Effector memory CD4-positive, alpha-beta T cell (primary cell): ENCODE data around the gene MRPS18B.
A peak's percentile ranks its signal among the peaks of the same experiment; 100 is the strongest.
"Not testable (repeated sequence)": the region's sequence is repeated elsewhere in the genome, so short reads cannot be mapped to it uniquely, and the experiment has no call there.

ENCODE experiments used
- DNase-seq, 3 donors: peaks; one replicate each; pipeline ENCODE4 v3.0.0-alpha.2; 2020
- H3K27ac ChIP-seq: 2 replicates; pipeline ENCODE4 v1.7.0; 2013; ENCODE audit warnings: mild to moderate bottlenecking, low read length, moderate library complexity; ENCODE audit not compliant: insufficient read depth, poor library complexity, severe bottlenecking
- H3K27me3 ChIP-seq: replicated peaks from 2 replicates; pipeline ENCODE4 v1.7.0; 2013; ENCODE audit warnings: mild to moderate bottlenecking, low read length; ENCODE audit not compliant: insufficient read depth, control insufficient read depth, poor library complexity, severe bottlenecking
- H3K36me3 ChIP-seq: 2 replicates; pipeline ENCODE4 v1.7.0; 2013; ENCODE audit warnings: mild to moderate bottlenecking, low read length, moderate library complexity; ENCODE audit not compliant: control insufficient read depth, insufficient read depth
- H3K4me1 ChIP-seq: 2 replicates; pipeline ENCODE4 v1.7.0; 2013; ENCODE audit warnings: low read length, mild to moderate bottlenecking; ENCODE audit not compliant: control insufficient read depth, insufficient read depth, poor library complexity, severe bottlenecking
- H3K4me3 ChIP-seq: 2 replicates; pipeline ENCODE4 v1.7.0; 2013; ENCODE audit warnings: low read length, low read depth, mild to moderate bottlenecking; ENCODE audit not compliant: insufficient read depth, poor library complexity, severe bottlenecking
- H3K9me3 ChIP-seq: 2 replicates; pipeline ENCODE4 v1.7.0; 2013; ENCODE audit warnings: mild to moderate bottlenecking, low read length, moderate library complexity; ENCODE audit not compliant: control insufficient read depth

MRPS18B gene

DNA sequence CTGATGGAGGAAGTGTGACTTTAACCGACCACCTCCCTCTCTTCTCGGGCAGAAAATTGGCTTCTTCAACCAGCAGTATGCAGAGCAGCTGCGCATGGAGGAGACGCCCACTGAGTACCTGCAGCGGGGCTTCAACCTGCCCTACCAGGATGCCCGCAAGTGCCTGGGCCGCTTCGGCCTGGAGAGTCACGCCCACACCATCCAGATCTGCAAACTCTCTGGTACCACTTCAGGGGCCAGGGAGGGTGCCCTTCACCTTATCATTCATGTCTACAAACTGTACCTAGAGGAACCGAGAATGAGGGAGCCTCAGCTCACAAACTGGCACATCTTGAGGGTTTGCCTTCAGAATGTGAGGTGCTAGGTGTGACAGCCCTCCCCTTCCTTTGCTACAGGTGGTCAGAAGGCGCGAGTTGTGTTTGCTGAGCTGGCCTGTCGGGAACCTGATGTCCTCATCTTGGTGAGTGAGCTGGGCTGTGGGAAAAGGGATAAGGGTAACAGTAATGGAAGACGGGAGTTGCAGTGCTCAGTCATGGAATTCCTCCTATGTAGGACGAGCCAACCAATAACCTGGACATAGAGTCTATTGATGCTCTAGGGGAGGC is 27.8 kb upstream of the MRPS18B start:
- Histone ChIP-seq H3K36me3 (peaks cover 69% of the 10 kb centered on the region), H3K27ac (no peak overlapping the region), H3K4me1 (no peaks in the 10 kb centered on the region), H3K9me3 (no peaks in the 10 kb centered on the region), H3K27me3 (no peaks in the 10 kb centered on the region), H3K4me3 (no peak overlapping the region)
- no peak for DNase-seq

DNA sequence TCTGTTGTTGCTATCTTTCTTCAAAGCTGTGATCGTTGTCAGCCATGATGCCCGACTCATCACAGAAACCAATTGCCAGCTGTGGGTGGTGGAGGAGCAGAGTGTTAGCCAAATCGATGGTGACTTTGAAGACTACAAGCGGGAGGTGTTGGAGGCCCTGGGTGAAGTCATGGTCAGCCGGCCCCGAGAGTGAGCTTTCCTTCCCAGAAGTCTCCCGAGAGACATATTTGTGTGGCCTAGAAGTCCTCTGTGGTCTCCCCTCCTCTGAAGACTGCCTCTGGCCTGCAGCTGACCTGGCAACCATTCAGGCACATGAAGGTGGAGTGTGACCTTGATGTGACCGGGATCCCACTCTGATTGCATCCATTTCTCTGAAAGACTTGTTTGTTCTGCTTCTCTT is 27.1 kb upstream of the MRPS18B start:
- H3K9me3 ChIP-seq = no peaks in the 10 kb centered on the region
- no peak for DNase-seq
- H3K27me3 ChIP-seq = no peaks in the 10 kb centered on the region
- H3K4me3 ChIP-seq = no peak overlapping the region
- no peak overlapping the region for H3K27ac ChIP-seq
- H3K36me3 ChIP-seq = peaks cover 62% of the 10 kb centered on the region
- H3K4me1 ChIP-seq = no peaks in the 10 kb centered on the region

DNA sequence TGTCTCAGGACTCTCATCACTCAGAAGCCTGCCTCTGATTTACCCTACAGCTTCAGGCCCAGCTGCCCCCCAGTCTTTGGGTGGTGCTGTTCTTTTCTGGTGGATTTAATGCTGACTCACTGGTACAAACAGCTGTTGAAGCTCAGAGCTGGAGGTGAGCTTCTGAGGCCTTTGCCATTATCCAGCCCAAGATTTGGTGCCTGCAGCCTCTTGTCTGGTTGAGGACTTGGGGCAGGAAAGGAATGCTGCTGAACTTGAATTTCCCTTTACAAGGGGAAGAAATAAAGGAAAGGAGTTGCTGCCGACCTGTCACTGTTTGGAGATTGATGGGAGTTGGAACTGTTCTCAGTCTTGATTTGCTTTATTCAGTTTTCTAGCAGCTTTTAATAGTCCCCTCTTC is 26.6 kb upstream of the MRPS18B start:
- no peaks in the 10 kb centered on the region for H3K4me1 ChIP-seq
- H3K4me3 ChIP-seq = no peak overlapping the region
- DNase-seq = no peak
- peaks cover 57% of the 10 kb centered on the region for H3K36me3 ChIP-seq
- no peak overlapping the region for H3K27ac ChIP-seq
- H3K9me3 ChIP-seq = no peaks in the 10 kb centered on the region
- no peaks in the 10 kb centered on the region for H3K27me3 ChIP-seq

DNA sequence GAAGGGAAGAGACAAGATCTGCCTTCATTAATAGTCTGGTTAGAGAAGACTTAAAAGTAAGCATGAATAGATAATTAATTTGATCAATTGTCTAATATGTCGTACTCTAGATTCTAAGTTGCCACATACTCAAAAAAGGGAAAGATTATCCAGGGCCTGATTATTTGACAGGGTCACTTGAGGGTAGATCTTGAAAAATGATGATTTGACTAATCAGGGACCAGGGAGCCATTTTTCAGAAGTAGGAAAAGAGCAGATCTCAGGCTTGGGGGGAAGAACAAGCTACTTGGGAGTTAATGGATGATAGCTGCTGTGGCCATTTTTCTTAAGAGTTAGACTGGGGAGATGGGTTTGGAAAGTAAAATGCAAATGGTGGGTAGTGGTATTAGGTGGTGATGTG is 25.4 kb upstream of the MRPS18B start:
- no peaks in the 10 kb centered on the region for H3K4me1 ChIP-seq
- H3K27ac ChIP-seq = no peak overlapping the region
- H3K27me3 ChIP-seq = no peaks in the 10 kb centered on the region
- no peak for DNase-seq
- H3K4me3 ChIP-seq = no peak overlapping the region
- H3K36me3 ChIP-seq = peaks cover 45% of the 10 kb centered on the region
- H3K9me3 ChIP-seq = no peaks in the 10 kb centered on the region

DNA sequence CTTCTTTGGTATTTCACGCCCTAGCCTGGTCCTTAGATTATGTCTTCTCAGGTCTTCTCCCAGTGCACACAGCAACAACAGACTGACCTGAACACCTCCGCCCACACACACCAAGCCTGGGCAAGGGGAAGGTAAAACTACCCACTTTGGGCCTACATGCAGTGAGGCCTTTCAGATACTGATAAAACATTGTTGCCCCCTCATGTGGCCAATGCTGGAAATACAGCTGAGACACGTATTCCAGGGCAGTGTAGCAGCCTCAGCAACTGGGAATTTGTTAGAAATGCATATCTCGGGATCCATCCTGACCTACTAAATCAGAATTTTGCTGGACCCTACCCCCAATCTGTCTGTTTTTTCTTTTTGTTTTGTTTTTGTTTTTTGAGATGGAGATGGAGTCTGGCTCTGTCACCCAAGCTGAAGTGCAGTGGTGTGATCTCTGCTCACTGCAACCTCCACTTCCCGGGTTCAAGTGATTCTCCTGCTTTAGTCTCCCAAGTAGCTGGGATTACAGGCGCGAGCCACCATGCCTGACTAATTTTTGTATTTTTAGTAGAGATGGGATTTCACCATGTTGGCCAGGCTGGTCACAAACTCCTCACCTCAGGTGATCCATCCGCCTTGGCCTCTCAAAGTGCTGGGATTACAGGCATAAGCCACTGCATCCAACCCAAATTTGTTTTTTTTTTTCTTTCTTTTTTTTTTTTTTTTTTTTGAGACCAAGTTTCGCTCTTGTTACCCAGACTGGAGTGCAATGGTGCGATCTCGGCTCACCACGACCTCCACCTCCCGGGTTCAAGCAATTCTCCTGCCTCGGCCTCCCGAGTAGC is 20.1 kb upstream of the MRPS18B start:
- DNase-seq = peak; percentile 49 to 71 (median 56)
- peak overlapping the region; percentile 21 for H3K27ac ChIP-seq
- H3K27me3 ChIP-seq, H3K4me1 ChIP-seq, H3K9me3 ChIP-seq, H3K4me3 ChIP-seq: not testable (repeated sequence)
- H3K36me3 ChIP-seq = peaks cover 28% of the 10 kb centered on the region

DNA sequence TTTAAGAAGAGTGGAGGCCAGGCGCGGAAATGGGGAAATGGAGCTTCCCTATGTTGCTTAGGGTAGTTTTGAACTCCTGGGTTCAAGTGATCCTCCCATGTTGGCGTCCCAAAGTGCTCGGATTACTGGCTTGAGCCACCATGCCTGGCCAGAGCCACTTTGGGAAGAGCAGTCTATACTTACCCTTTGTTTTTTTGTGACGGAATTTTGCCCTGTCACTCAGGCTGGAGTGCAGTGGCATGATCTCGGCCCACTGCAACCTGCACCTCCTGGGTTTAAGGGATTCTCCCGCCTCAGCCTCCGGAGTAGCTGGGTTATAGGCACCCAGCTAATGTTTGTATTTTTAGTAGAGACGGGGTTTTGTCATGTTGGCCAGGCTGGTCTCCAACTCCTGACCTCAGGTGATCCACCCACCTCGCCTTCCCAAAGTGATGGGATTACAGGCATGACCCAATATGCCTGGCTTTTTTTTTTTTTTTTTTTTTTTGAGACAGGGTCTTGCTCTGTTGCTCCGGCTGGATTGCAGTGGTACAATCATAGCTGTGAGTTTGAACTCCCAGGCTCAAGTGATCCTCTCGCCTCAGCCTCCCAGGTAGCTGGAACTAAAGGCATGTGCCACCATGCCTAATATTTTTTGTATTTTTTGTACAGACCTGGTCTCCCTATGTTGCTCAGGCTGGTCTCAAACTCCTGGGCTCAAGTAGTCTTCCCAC is 18.6 kb upstream of the MRPS18B start:
- no peak for DNase-seq
- Histone ChIP-seq H3K27ac (no peak overlapping the region), H3K4me3 (no peak overlapping the region), H3K36me3 (peaks cover 39% of the 10 kb centered on the region), H3K9me3 (no peaks in the 10 kb centered on the region), H3K4me1 (no peaks in the 10 kb centered on the region), H3K27me3 (no peaks in the 10 kb centered on the region)

DNA sequence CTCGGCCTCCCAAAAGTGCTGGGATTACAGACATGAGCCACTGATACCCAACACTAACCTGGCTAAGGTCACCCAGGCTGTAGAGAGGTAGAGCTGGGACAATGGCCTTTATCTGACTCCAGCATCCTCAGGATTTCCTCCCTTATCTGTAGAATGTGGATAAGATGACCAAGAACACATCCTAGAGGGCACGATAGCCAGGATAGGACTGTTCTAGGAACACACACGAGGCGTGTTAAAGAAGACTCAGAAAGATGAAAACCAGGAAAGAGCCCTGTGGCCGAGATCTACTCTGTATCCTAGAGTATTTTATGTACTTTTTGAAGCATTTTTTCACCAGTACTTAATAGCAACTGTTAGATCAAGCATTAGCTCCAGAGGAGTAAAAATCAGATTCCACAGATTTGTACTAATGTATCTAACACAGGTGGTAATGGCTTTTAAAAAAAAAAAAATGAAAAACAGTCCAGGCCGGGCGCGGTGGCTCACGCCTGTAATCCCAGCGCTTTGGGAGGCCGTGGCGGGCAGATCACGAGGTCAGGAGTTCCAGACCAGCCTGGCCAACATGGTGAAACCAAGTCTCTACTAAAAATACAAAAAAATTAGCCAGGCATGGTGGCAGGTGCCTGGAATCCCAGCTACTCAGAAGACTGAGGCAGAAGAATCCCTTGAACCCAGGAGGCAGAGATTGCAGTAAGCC is 17.9 kb upstream of the MRPS18B start:
- Histone ChIP-seq H3K4me1 (no peaks in the 10 kb centered on the region), H3K36me3 (peaks cover 45% of the 10 kb centered on the region), H3K4me3 (no peak overlapping the region), H3K9me3 (no peaks in the 10 kb centered on the region), H3K27me3 (no peaks in the 10 kb centered on the region), H3K27ac (no peak overlapping the region)
- no peak for DNase-seq

DNA sequence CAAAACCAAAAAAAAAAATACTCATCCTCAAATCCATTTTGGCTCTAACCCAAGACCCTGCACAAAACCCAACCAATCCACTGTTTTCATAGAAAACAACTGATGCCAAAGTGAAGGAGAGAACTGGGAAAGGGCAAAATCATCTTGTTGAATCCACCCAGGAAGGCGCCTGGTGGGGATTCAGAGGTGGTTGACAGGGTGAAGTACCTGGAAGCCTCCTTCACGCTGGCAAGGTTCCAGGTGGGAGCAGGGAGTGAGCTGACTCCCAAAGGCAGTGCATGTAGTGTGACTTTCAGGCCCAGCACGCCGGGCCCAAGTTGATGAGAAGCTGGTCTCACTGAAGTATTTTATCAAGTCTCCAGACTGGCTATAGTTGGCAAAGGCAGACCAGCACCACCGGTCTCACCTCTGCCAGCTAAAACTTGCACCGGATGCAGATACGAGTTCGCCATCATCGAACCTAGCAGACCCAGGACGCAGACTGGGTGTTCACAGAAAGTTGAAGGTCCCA is 17.1 kb upstream of the MRPS18B start:
- H3K9me3 ChIP-seq = no peaks in the 10 kb centered on the region
- H3K27ac ChIP-seq = no peak overlapping the region
- no peaks in the 10 kb centered on the region for H3K27me3 ChIP-seq
- no peaks in the 10 kb centered on the region for H3K4me1 ChIP-seq
- no peak overlapping the region for H3K4me3 ChIP-seq
- no peak for DNase-seq
- peaks cover 52% of the 10 kb centered on the region for H3K36me3 ChIP-seq

DNA sequence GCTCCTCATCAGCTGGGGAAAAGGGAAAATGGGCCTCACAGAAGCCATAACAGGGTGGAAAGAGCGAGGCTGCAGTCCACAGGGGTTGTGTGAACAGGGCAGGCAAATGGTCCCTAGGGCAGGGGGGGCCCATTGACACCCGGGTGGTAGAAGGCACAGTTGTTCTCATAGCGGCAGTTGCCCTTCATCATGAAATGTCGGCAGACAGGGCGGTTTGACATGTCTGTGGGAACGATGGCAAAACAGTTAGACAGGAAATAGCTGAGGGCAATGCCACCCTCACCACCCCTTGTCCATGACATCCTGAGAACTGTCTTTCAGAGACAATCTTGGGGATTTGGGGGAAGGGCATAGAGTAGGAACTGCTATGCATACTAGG is 16.2 kb upstream of the MRPS18B start:
- DNase-seq = no peak
- no peaks in the 10 kb centered on the region for H3K27me3 ChIP-seq
- no peak overlapping the region for H3K4me3 ChIP-seq
- no peak overlapping the region for H3K27ac ChIP-seq
- H3K9me3 ChIP-seq = no peaks in the 10 kb centered on the region
- H3K4me1 ChIP-seq = no peaks in the 10 kb centered on the region
- H3K36me3 ChIP-seq = peaks cover 60% of the 10 kb centered on the region
